Posterior cingulate gyrus (tissue), 11 donors: ENCODE results near the gene MINDY1.

ENCODE experiments used
- DNase-seq, 10 donors: peaks; one replicate each; pipeline versions ENCODE4 v3.0.0 to v3.0.0-alpha.2; 2020 to 2021; ENCODE audit warnings: mixed read lengths in 3 of 10
- intact Hi-C: fragments of 100-400 bp; cut with DNase I; formaldehyde crosslinking; loops from one replicate; pipeline ENCODE4 v1.15.1; 2023

MINDY1 gene

DNA sequence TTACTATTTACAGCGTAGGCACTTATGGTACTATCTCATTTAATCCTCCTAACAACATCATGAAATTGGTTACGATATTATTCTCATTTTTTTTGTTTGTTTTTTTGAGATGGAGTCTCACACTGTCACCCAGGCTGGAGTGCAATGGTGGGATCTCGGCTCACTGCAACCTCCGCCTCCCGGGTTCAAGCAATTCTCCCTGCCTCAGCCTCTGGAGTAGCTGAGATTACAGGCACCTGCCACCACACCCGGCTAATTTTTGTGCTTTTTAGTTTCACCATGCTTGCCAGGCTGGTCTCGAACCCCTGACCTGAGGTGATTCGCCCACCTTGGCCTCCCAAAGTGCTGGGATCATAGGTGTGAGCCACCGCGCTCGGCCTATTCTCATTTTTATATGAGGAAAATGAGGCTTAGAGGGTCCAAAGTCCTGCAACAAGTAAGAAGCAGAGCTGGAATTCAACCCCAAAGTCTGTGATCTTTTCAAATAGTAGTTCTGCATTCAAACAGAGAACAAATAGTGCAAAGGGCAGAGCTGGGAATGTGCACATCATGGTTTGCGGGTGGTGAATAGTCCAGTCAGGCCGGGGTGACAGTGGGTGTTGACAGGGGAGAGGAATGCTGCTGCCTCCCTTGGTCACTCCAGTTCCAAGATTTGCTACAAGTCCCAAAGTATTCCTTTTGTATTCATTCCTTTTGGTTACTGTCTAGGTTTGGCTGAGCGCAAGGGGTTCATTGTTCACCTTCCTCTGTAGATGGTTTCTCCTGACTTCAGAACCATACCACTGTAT, 6.2 kb upstream of the MINDY1 start:
- intact Hi-C loops: no loop called here
- DNase-seq: peak in 1 of 10 donors; percentile 26

DNA sequence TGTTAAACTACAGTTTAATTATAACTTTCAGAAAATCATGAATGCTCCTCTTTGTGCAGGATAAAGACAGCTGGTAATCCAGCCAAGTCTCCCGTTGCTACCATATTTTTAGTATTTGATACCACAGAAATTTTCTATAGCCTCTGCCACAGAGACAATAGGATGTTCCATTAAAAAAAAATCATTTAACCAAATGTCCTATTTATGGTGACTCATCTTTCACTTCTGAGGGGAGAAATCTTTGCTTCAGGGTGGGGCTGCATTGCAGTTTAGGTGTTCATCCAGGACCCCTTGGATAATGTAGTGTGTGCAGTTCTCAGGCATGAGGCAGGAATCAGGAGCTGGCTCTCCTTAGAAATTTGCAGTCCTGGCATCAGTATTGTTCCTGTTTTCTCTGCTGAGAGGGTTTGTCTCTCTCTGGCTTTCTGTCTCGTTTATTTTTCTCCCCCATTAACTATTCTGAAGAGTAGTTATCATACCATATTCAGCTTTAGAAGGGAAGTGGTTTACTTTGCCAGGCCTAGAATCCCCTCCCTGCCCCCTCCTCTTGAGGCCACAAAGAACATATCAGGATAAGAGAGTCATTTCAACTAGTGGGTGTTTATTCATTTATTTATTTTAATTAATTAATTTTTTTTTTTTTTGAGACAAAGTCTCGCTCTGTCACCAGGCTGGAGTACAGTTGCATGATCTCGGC, 4.6 kb upstream of the MINDY1 start:
- DNase-seq: peak in 1 of 10 donors; percentile 15
- intact Hi-C loops: no loop called here

DNA sequence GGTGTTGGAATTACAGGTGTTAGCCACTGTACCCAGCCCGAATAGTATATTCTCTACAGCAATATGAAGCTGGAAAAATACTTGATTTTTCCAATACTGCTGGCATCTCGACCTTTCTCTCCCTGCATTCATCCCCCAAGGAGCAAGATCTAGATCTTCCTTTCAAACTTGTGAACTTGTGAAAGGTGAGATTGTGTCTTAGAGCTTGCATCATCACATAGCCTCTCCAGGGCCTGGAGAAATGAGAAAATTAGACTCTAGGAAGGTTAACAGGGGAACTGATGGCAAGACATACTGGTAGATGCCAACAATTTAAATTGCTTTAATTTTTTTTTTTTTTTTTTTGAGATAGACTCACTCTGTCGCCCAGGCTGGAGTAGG, 3.6 kb upstream of the MINDY1 start:
- intact Hi-C loops: no loop called here

DNA sequence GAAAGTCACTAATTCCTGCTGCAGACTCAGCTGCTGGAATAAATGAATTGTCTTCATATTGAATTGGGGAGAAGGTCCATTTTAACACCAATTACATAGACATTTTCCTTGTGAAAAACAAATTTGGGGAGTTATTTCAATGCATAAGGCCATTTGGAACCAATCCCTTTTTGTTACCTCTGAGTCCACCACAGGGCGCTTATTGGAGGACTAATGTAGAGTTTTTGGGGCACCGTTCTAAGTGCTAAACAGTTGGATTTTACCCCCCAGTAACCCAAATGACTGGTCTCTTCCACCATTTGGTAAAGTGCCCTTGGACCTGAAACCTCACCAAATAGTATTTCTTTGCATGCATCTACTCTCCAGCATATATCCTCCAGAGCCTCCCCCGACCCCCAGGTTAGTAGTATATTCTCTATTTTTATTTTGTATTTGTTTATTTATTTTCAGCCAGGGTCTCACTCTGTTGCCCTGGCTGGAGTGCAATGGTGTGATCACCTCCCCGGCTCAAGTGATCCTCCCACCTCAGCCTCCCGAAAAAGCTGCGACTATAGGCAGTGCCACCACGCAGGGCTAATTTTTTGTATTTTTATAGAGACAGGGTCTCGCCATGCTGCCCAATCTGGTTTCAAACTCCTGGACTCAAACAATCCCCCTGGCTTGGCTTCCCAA, 3.1 kb upstream of the MINDY1 start:
- no peak for DNase-seq
- intact Hi-C loops: loop anchor here (5.0 kb wide), 1 partner anchor 37 kb away; the partner anchor contains the start of gene C1orf56

More for the DNA sequence above, 3.6 kb upstream of the MINDY1 start:
- no peak for DNase-seq

DNA sequence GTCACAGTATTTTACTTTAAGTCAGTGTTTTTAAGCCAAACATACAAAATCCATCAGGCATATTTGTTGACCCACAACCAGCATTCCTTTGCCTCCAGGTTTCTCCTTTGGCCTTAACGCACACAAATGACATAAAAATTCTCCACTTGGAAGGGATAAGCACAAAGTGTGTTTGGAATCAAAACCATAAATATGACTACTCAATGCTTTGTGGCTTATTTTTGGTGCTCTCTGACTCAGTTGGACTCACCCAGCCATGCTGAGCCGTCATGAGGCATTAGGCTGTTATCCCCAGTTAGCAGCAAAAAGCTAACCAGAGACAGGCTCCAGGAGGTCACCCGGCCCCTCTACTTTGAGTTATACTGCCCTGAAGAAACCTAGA, 2.5 kb upstream of the MINDY1 start:
- no peak for DNase-seq
- intact Hi-C loops: loop anchor here (5.0 kb wide), 1 partner anchor 38 kb away; the partner anchor contains the start of gene C1orf56

DNA sequence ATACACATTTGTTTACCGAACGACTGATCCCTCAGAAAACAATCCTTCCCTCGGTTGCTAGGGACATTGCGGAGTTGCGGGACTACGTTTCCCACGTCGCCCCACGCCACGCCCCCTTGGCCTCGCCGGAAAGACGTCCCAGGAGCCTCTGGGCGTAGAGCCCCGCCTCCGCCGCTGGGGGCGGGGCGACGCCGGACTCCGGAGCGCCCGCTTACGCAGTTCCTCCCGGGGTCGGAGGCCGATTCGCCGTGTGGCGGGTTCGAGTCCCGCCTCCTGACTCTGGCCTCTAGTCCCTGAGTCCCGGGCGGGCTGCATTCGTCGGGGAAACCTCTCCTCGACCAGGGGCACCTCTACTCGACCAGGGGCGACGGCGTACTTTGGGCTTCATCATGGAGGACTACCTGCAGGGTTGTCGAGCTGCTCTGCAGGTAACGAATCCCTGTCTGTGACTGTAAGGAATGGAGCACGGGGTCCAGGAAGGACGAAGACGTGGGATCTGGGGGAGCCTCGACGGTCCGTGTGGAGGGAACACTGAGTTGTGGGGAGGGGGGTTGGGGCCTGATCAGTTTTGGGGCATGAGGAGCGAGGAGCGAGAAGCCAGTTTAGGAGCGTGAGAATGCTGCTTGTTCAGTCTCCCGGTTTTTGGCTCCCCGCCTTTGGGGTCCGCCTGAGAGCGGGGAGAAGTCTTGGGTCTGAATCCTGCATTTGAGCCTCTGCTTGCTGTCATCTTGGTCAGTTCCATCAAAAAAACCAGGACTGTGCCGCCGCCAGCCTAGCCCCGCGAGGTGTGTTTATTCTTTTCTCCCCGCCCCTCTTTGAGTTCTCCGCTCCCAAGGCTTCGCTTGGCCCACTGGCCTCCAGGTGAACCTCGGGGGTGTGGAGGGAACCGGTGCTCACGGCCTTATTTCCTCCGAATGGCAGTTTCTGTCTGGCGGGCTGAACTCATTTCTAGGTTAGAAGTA, 1.8 kb upstream of the MINDY1 start, which contains the start of gene PRUNE1:
Gene PRUNE1 (plus strand): TSS at position 206 of the 962 bp plus-strand sequence. CDS start 184 bp downstream, at position 390.
- peak; percentile 94 to 99 (median 96) for DNase-seq
- intact Hi-C loops: loop anchor here (5.0 kb wide), 1 partner anchor 39 kb away; the partner anchor contains the start of gene C1orf56

DNA sequence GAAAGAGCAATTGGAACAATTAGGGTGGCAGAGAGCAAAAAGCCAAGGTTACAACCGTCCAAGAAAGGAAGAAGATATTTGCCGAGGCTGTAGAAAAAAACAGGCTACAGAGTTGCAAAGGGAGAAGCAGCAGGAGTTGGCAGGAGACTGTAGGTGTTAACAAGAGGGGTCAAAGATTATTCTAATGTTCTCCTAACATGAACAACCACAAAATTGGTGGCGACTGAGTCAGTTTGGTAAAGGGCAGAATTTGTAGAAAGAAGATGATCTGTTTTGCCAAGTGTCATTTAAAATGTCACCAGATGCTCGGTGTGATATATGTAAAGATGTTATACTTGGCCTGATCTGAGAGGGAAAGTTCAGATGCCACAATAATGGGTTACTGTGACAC, 1.1 kb upstream of the MINDY1 start:
- DNase-seq: no peak
- intact Hi-C loops: loop anchor here (5.0 kb wide), 1 partner anchor 39 kb away; the partner anchor contains the start of gene C1orf56

DNA sequence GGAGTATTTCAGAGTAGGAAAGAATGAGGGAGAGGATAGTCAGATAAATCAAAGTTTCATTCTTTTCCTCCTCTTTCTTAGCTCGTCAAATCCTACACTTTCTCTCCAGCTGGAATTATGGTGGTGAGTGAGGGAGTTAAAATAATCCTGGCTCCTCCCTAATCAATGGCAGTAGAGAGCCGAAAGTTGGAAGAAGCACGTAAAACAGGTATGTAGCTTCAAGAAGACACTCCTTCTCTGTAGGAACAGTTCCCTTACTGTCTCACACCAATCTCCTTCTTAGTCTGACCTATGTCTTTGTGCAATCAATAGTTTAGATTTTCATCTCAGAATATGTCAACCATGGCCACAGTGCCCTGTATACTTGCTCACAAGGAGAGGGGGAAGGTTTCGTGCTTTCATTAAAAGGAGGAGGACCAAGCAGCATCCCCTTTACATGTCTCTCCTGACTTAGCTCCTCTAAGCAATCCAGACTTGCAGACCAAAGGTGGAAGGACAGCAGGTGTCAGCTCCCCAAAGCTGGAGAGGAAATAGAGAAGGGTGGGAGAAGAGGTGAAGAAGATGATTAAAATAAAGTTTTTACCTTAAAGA, 878 bp downstream of the MINDY1 start:
- intact Hi-C loops: loop anchor here (5.0 kb wide), 1 partner anchor 41 kb away; the partner anchor contains the start of gene C1orf56
- no peak for DNase-seq

DNA sequence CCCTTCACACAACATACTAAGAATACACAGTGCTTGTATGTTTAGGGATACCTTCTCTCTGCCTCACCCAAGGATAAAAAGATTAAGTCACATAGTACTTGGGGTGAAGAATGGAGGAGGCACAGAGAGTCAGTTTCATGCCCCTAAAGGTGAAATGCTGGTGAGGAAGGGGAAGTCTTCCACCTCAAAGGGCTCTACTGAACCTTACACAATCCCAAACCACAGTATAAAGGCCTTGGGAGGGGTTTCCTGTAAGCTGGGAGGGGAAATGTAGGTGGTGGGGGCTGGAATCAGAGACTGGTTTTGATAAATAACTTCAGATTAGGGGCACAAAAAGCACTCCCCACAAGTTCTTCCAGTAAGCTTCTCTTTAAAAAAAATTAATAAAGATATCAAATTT, 3.5 kb downstream of the MINDY1 start:
- intact Hi-C loops: no loop called here
- DNase-seq: no peak

DNA sequence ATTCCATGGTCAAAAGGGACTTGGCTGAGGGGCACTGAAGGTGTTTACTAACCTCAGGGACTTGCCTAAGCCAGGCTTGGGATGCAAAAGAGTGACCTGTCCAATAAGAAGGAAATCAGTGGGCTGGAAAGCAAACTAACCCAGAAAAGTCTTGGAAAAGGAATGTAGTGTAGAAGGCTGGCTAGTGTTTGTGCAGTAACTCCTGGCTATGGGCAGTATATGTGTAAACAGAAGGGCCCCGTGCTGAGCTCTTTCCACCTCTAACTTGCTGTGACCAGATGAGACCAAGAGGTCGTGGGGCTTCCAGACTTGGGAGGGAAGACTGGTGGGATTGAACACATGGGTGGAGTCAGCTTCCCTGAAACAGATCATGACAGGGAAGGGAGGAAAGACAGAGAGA, 4.1 kb downstream of the MINDY1 start:
- no peak for DNase-seq
- intact Hi-C loops: no loop called here

DNA sequence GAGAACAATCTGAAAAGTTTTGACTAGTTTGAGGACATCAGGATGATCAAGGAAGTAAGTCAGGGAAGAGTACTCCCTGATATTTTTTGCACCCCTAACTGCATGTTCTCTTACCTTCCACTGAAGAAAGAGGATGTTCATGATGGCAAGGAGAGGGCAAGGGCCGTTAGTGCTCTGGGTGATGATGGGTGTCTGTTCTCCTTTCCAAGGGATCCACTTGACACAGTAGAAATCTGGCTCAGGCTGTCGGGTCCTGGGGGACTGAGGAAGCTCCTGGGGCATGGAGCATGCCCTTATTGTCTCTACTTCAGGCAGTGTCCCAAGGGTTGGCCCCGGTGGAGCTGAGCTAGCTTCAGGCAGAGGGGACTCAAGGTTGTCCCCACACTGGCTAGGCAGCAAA, 4.7 kb downstream of the MINDY1 start:
- intact Hi-C loops: no loop called here
- no peak for DNase-seq

DNA sequence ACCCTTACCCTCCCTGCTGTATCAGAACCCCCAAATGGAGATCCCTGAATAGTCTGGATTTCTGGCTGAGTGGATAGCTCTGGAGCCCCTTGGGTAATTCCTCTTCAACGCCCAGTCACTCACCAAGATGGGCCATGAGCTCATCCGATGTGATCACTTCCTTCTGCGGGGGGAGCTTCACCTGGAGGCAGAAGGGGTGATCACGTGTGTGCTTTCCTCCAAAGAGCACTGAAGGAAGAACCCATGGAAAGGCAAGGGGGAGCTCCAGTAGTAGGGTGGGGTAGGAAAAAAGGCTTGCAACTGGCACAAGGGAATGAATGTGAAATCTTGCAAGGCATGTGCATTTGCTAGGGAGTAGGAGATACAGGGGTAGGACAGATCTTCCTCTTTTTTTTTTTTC, 5.1 kb downstream of the MINDY1 start:
- intact Hi-C loops: no loop called here
- DNase-seq: no peak

DNA sequence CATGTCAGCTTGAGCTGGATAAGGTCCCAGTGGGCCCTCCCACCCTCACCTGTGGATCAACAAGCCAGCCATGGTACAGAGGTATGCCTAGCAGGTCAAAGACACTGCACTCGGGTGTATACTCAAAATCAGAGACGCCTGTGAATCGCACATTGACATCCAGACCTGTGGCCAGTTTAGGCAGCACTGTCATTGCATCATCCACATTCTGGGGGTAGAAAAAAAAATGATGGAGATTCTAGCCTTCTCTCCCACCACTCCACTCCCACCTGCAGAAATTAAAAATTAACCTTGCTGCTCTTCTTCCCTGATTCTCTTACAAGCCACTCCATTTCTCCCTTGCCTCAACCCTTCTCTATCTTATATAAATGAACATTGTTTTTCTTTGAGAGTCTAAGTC, 6.3 kb downstream of the MINDY1 start:
- intact Hi-C loops: no loop called here

DNA sequence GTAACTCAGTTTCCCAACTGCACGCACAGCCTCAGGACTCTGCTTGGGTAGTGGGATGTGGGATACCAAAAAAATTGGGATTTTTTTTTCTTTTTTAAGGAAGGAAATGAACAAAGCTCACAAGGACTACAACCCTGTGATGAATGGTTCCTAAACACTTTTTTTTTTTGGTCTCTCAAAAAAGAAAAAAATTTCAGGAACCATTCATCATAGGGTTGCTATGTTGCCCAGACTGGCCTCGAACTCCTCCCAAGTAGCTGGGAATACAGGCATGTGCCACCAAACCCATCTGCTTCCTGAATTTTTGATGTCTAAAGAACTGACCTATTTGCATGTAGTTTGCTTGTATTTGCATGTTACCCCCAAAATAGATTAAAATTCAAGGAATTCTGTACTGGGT, 6.8 kb downstream of the MINDY1 start:
- intact Hi-C loops: loop anchor here (5.0 kb wide), 1 partner anchor 73 kb away; the partner anchor contains the start of gene SETDB1
- DNase-seq: no peak

More for the DNA sequence above, 6.3 kb downstream of the MINDY1 start:
- DNase-seq: no peak

DNA sequence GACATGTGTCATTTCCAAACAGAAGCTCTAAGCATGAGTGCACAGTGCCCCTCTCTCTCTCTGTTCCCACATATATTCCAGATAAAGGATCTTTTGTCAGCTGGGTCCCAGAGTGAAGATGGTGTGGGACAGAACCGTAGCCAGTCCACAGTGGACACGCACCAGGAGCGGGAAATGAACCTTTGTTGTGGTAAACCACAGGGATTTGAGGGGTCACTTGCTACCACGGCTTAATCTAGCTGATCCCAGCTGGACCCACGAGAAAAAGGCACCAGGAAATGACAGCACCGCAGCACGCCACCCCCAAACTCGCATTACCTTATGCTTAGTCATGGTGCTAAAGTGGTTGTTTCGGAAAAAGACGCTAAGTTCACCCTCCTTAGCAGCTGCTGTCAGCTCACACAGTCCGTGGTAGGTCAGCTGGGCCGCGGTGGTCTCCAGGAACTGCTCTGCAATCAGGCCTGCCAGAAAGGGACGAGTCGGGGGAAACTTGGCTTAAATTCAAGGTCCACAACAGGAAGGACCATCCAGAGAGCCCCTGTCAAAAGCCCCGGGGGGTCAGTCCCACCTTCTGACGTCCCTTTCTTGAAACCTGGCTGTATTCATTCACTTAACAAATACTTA, 7.5 kb downstream of the MINDY1 start:
- DNase-seq: peak in 1 of 10 donors; percentile 30
- intact Hi-C loops: loop anchor here (5.0 kb wide), 1 partner anchor 72 kb away; the partner anchor contains the start of gene SETDB1

DNA sequence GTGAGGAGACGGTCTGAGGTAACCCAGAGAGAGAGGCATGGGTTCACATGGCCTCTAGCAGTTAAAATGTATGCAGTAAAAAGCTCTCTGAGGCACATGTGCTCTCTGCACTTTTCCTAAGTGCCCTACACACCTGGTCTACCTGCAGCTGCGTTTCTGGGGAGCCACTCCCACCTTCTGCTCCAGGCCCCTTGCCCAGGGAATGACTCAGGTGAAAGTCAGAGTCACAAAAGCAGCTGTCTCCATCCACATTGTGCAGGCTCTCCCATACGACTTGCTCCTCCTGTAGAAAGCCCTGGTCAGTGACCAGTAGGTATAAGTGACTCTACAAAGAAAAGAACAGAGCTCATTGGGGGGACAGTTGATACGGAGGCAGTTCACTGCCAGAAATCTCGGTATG, 8.8 kb downstream of the MINDY1 start:
- intact Hi-C loops: loop anchor here (5.0 kb wide), 1 partner anchor 71 kb away; the partner anchor contains the start of gene SETDB1

DNA sequence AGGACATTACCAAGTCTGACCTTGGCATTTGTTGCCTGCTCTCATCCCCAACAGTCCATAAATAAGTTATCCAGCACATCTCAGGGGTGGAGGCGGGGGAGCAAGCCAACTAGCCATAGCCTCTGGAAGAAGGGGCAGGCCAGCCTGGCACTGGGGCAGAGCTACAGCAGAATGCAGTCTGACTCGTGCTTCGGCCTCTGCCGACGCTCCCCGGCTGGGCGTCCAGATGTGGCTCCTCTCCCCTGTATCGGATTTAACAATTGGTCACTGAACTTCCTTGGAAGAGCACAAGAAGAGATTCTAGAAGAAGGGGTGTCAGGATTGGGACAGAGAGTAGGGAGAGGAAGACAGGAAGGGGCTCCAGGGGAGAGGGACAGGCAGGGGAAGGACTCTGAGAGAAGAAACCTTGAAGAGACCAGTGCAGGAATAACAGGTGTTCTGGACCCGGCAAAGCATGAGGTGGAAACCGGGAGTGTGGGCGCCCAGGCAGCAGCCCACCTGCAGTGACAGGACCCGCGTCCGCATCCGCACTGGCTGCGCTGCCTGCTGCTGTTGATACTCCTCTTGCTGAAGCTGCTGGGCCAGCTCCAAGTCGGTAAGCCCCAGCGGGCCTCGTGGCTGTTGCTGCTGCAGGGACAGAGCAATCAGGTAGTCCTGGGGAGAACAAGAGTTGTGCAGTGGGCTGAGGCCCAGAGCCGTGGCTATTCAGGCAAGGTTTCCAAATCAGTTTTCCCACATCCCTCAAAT, 9.4 kb downstream of the MINDY1 start:
- peak in 1 of 10 donors; percentile 82 for DNase-seq
- intact Hi-C loops: loop anchor here (5.0 kb wide), 1 partner anchor 70 kb away; the partner anchor contains the start of gene SETDB1

More for the DNA sequence above, 8.8 kb downstream of the MINDY1 start:
- no peak for DNase-seq

DNA sequence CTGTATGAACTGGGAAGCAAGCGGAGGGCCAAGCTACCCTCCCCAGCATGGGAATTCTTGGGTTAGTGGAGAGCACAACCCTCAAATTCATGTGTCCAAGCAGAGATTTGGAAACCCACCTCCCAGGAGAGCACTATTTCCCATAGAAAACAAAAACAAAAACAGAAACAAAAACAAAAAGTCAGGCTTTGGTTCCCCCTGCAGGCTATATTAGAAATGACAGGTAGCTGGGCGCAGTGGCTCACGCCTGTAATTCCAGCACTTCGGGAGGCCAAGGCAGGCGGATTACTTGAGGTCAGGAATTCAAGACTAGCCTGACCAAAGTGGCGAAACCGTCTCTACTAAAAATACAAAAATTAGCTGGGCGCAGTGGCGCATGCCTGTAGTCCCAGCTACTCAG, 10.8 kb downstream of the MINDY1 start:
- intact Hi-C loops: loop anchor here (5.0 kb wide), 1 partner anchor 69 kb away; the partner anchor contains the start of gene SETDB1
- peak in 5 of 10 donors; percentile 37 to 89 (median 46) for DNase-seq
